Psoas muscle (tissue), 8 donors: ENCODE data around the gene CDNF. TPM values are rescaled to one million over a fixed set of nuclear protein-coding genes. Genes with fewer than 3 reads are reported as not detected.
A peak's percentile ranks its signal among the peaks of the same experiment; 100 is the strongest.

Source experiments
- ATAC-seq, 4 donors: fragments of 200-7000 bp; cut with Tn5 transposase; one replicate each; pipeline ENCODE4 v1.9.1; 2020; ENCODE audit warnings: moderate library complexity in 3 of 4, mild to moderate bottlenecking in 2 of 4
- DNase-seq, 2 donors: peaks; one replicate each; pipeline ENCODE4 v3.0.0-alpha.2; 2020
- H3K27ac ChIP-seq: fragments of 200-600 bp; one replicate; pipeline ENCODE4 v1.8.0; 2022
- H3K27me3 ChIP-seq, 3 donors: fragments of 200-600 bp in 1 of 3; one replicate each; pipeline versions ENCODE4 v1.6.1 to v1.8.0; 2013 to 2022; ENCODE audit warnings: low read length in 2 of 3, mild to moderate bottlenecking in 2 of 3, moderate library complexity in 1 of 3; ENCODE audit not compliant: insufficient read depth in 3 of 3
- H3K36me3 ChIP-seq, 2 donors: fragments of 200-600 bp in 1 of 2; one replicate each; pipeline versions ENCODE4 v1.6.1 to v1.8.0; 2013 to 2022; ENCODE audit warnings: low read depth in 1 of 2, mild to moderate bottlenecking in 1 of 2, moderate library complexity in 1 of 2; ENCODE audit not compliant: insufficient read depth in 1 of 2
- H3K4me1 ChIP-seq: fragments of 200-600 bp; one replicate; pipeline ENCODE4 v1.8.0; 2022
- H3K4me3 ChIP-seq: fragments of 200-600 bp; one replicate; pipeline ENCODE4 v1.8.0; 2022; ENCODE audit warnings: mild to moderate bottlenecking
- H3K9me3 ChIP-seq: fragments of 200-600 bp; one replicate; pipeline ENCODE4 v1.8.0; 2022
- WGBS, 3 donors: extraction: QIAGEN DNeasy Blood & Tissue Kit; methylation state at CpG; one replicate each; pipeline versions ENCODE4 v1.1.6 to v1.1.7; 2013; 5-methylcytosine and 5-hydroxymethylcytosine counted together
- intact Hi-C, 2 donors: fragments of 100-400 bp; cut with DNase I; formaldehyde crosslinking; loops; one replicate each; pipeline versions ENCODE4 v1.11.0 to v1.14.2; 2022
- long read RNA-seq, 2 donors: library from polyadenylated mRNA; unstranded; transcript quantifications; one replicate each; pipeline ENCODE4 v2.0.0, GENCODE V29; 2021
- polyA plus RNA-seq, 3 donors: library from polyadenylated mRNA; stranded (reverse); fragments of 200-250 nt; gene quantifications; one replicate each; pipeline ENCODE4 v1.2.3, GENCODE V29; 2013
- total RNA-seq, 4 donors: library from RNA; stranded (reverse); fragmentation: NEBNext Ultra II Directional in 2 of 4; extraction: Animal tissue kit (Norgen Biotek cat#: 25700) in 2 of 4; gene quantifications; one replicate each; pipeline versions ENCODE4 v1.2.1 to v1.2.4, GENCODE V29; 2021 to 2023
- TF ChIP-seq, protein P1 (sequence below): fragments of 200-600 bp; IDR thresholded peaks from one replicate; pipeline ENCODE4 v1.8.0; 2022; ENCODE audit warnings: antibody characterized with exemption
- donor health status: healthy with polysubstance abuse.
- donor health status: DM: no; HTN: no; CAD: no; lungs with moderate emphysema.
- donor health status: Bipolar disorder and iron deficiency.
- donor health status: healthy.
- donor health status: DM: yes; HTN: yes; CAD: no.
- donor health status: DM: no; HTN: no; CAD: no.
- donor health status: DM: no; HTN: no; CAD: no.
- donor health status: DM: yes; HTN: yes; CAD: no.

Gene CDNF
- total RNA-seq (10 to 100 TPM; 15.4 to 23.5 (median 18.9) TPM), polyA plus RNA-seq (10 to 100 TPM in 2 of 3 donors, 1 to 10 TPM in 1; 4.9 to 19.3 (median 11.7) TPM)
- long read RNA-seq, donor 1, transcript CDNF-203 (4 exons, 690 nt) = major isoform, 5 of 12 reads
- long read RNA-seq, donor 1, partial matches to known transcripts = 3 of 12 reads
- long read RNA-seq, donor 1, other reads (novel, unspliced or antisense) = 4 of 12 reads
- long read RNA-seq, donor 2, partial matches to known transcripts = 1 of 10 reads
- long read RNA-seq, donor 2, other reads (novel, unspliced or antisense) = 6 of 10 reads

DNA sequence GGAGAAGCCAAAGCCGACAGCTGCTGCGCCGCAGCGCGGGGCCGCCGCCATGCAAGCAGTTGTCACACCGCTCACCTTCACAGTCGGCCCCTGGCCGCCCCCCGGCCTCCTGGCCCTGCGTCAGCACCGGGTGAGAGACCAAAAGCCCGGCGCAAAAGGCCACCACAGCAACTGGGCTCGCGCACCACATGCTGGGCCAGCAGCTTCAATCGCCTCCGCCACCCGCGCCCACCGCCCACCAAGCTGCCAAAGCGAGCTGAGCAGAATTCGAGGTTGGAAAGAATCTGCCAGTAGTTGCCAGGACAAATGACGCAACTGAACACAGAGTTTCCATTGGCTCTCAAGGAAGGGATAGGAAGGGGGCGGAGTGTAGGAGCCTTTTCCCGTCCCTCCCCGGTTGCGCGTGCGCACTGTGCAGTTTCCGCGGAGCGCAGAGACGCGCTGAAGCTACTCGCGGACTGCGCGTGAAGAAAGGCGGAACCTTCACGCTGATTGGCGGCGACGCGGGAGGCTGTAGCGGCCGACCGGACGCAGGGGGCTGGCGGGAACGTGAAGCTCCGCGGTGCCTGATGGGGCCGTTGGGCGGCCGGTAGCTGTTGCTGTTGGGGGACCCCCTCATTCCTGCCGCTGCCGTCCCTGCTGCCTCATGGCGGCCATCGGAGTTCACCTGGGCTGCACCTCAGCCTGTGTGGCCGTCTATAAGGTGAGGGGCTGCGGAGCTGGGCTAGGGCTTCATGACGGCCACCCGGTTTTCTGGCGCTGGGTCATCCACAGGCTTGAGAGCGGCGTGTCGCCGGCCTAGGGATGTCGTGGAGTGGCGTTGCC, at the start of gene CDNF, which contains the start of the genes HSPA14 and MSANTD7:
Gene CDNF, minus strand, starts transcription at position 281 of the 825 bp plus-strand sequence. Its CDS starts 91 bp downstream, at position 190.
Gene HSPA14, plus strand, starts transcription at position 550 of the 825 bp plus-strand sequence. Its CDS starts 97 bp downstream, at position 647.
Gene MSANTD7, plus strand, starts transcription at position 550 of the 825 bp plus-strand sequence. CDS start 3,979 bp downstream, outside the sequence.
- intact Hi-C loops = loop anchor here (1.0 to 10.0 kb wide), 6 partner anchors 39 to 329 kb away; partner anchors contain the start of genes NMT2 (in 2 of the 2), MEIG1 (in 1 of the 2) and SUV39H2 (in 1 of the 2)
- peak; percentile 99 to 100 for DNase-seq
- peak; percentile 95 to 98 (median 96) for ATAC-seq
- TF ChIP-seq, protein P1, sequence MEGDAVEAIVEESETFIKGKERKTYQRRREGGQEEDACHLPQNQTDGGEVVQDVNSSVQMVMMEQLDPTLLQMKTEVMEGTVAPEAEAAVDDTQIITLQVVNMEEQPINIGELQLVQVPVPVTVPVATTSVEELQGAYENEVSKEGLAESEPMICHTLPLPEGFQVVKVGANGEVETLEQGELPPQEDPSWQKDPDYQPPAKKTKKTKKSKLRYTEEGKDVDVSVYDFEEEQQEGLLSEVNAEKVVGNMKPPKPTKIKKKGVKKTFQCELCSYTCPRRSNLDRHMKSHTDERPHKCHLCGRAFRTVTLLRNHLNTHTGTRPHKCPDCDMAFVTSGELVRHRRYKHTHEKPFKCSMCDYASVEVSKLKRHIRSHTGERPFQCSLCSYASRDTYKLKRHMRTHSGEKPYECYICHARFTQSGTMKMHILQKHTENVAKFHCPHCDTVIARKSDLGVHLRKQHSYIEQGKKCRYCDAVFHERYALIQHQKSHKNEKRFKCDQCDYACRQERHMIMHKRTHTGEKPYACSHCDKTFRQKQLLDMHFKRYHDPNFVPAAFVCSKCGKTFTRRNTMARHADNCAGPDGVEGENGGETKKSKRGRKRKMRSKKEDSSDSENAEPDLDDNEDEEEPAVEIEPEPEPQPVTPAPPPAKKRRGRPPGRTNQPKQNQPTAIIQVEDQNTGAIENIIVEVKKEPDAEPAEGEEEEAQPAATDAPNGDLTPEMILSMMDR = no peak
- Histone ChIP-seq H3K4me1 (peaks cover 18% of the 10 kb centered on the region), H3K36me3 (peaks cover 11 to 48% of the 10 kb centered on the region in 2 donors), H3K27ac (peak within 1 kb of the TSS; percentile 97), H3K9me3 (no peaks in the 10 kb centered on the region), H3K27me3 (no peaks in the 10 kb centered on the region), H3K4me3 (peak within 1 kb of the TSS; percentile 79)
- WGBS, 3 donors = 0 to 1% (median 0%) methylated on average over 72 of the region's 72 CpGs

DNA sequence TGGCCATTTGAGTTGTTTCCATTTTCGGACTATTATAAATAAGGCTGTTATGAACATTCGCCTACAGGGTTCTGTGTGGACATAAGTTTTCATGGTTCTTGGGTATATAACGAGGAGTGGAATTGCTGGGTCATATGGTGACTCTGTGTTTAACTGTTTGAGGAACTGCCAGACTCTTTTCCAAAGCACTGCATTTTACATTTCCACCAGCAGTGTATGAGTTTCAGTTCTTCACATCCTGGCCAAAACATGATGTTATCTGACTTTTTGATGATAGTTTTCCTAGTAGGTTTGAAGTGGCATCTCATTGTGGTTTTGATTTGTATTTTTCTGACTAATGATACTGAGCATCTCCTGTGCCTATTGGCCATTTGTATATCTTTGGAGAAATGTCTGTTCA, 46.2 kb upstream of the CDNF start:
- Histone ChIP-seq H3K4me1 (peaks cover 18% of the 10 kb centered on the region), H3K36me3 (no peaks in the 10 kb centered on the region), H3K27ac (no peak overlapping the region), H3K9me3 (no peaks in the 10 kb centered on the region), H3K27me3 (no peaks in the 10 kb centered on the region), H3K4me3 (no peak overlapping the region)
- WGBS, 3 donors = 94 to 96% (median 95%) methylated on average over 3 of the region's 3 CpGs
- no peak for DNase-seq
- no peak for ATAC-seq
- TF ChIP-seq, protein P1 = no peak
- intact Hi-C loops = loop anchor here in 1 of 2 donors (5.0 kb wide), 1 partner anchor 68 kb away; the partner anchor contains the start of gene DCLRE1C

DNA sequence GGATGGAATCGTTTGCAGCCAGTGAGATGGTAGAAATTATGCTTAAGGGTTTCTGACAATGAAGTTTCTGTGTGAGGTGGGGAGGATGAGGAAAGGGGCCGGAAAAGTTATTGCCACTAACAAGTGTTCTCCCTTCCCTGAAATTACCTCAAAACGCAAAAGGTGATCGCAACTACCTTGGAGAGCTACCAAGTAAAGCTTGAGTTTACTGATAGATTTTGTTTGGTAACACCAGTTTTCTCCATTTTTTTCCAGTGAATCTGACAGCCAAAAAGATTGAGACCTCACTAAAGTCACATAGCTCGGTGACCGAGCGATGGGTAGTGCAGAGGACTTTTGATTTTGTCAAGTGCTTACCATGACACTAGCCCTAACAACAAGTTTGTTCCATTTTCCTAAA, 42.4 kb upstream of the CDNF start:
- Histone ChIP-seq H3K27me3 (no peaks in the 10 kb centered on the region), H3K9me3 (no peaks in the 10 kb centered on the region), H3K4me1 (peaks cover 38% of the 10 kb centered on the region), H3K36me3 (no peaks in the 10 kb centered on the region), H3K27ac (no peak overlapping the region), H3K4me3 (peak overlapping the region; percentile 88)
- TF ChIP-seq, protein P1 = no peak
- intact Hi-C loops = loop anchor here in 1 of 2 donors (5.0 kb wide), 1 partner anchor 72 kb away; the partner anchor contains the start of gene DCLRE1C
- ATAC-seq (no peak), DNase-seq (no peak)
- WGBS, 3 donors = 45 to 54% (median 52%) methylated on average over 7 of the region's 7 CpGs

DNA sequence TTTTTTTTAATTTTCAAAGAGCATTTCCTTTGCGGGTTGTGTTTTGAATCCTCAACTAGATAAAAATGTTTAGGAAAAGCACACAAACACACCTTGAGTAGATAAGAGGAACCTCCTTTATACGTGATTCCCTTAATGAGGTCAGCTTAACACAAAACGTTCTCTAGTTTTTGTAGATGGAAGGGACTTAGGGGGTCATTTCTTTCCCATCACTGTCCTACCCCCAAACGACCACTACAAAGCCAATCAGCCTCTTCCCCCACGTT, 42.0 kb upstream of the CDNF start:
- intact Hi-C loops = loop anchor here (5.0 kb wide), 1 partner anchor 72 kb away; the partner anchor contains the start of gene DCLRE1C (in 2 of the 2)
- Histone ChIP-seq H3K4me1 (peaks cover 38% of the 10 kb centered on the region), H3K27ac (peak overlapping the region; percentile 99), H3K27me3 (no peaks in the 10 kb centered on the region), H3K9me3 (no peaks in the 10 kb centered on the region), H3K36me3 (no peaks in the 10 kb centered on the region), H3K4me3 (peak overlapping the region; percentile 88)
- TF ChIP-seq, protein P1 = no peak
- 3 to 7% (median 3%) methylated on average over 5 of the region's 5 CpGs for WGBS, 3 donors
- DNase-seq (no peak), ATAC-seq (no peak)
